DMS 273 (cell line): ENCODE results near the gene SYNPO2.
"Not testable (repeated sequence)": the region's sequence is repeated elsewhere in the genome, so short reads cannot be mapped to it uniquely, and the experiment has no call there.

ENCODE experiments used
- DNase-seq: peaks from one replicate; lab custom pipeline; 2025; ENCODE audit not compliant: unreplicated experiment; lab: John Stamatoyannopoulos, UW

Gene SYNPO2

GRCh38 chr4:118973295-118973694, 84.6 kb downstream of the SYNPO2 start:
- no peak for DNase-seq

GRCh38 chr4:118974758-118975157, 86.1 kb downstream of the SYNPO2 start:
- no peak for DNase-seq

GRCh38 chr4:118975449-118976192, 87.0 kb downstream of the SYNPO2 start:
- DNase-seq: no peak

GRCh38 chr4:118976193-118976560, 87.5 kb downstream of the SYNPO2 start:
- DNase-seq: not testable (repeated sequence)

- not testable (repeated sequence) for DNase-seq
Observed at GRCh38 chr4:118977100-118977499, 88.4 kb downstream of the SYNPO2 start.

- DNase-seq: no peak
Observed at GRCh38 chr4:118979712-118980111, 91.1 kb downstream of the SYNPO2 start.

GRCh38 chr4:118981171-118981838, 92.7 kb downstream of the SYNPO2 start:
- DNase-seq: peak; percentile 1

- peak; percentile 76 for DNase-seq
Observed at GRCh38 chr4:118981839-118982381, 93.3 kb downstream of the SYNPO2 start.

- no peak for DNase-seq
Observed at GRCh38 chr4:118983293-118983692, 94.6 kb downstream of the SYNPO2 start.

GRCh38 chr4:118983831-118984230, 95.2 kb downstream of the SYNPO2 start:
- no peak for DNase-seq

GRCh38 chr4:118985170-118986000, 96.7 kb downstream of the SYNPO2 start:
- DNase-seq: no peak

GRCh38 chr4:118987959-118988634, 99.4 kb downstream of the SYNPO2 start:
- DNase-seq: no peak

- DNase-seq: no peak
Observed at GRCh38 chr4:118988635-118988972, 100.0 kb downstream of the SYNPO2 start.

GRCh38 chr4:118989098-118990080, 100.7 kb downstream of the SYNPO2 start:
- no peak for DNase-seq

GRCh38 chr4:118991686-118992085, 103.0 kb downstream of the SYNPO2 start:
- DNase-seq: no peak

GRCh38 chr4:118992149-118992548, 103.5 kb downstream of the SYNPO2 start:
- no peak for DNase-seq

GRCh38 chr4:118993333-118993732, 104.7 kb downstream of the SYNPO2 start:
- no peak for DNase-seq

- peak; percentile 5 for DNase-seq
Observed at GRCh38 chr4:118994030-118994429, 105.4 kb downstream of the SYNPO2 start.

- DNase-seq: no peak
Observed at GRCh38 chr4:118995693-118996391, 107.2 kb downstream of the SYNPO2 start.
